ENCODE data around the gene GIT2.
A peak's percentile ranks its signal among the peaks of the same experiment; 100 is the strongest.

Gene GIT2

GRCh38 chr12:109983432-109984142, 12.6 kb downstream of the GIT2 start:
- Mint-ChIP-seq H3K9me3 (peaks cover 0 to 1% of the 10 kb centered on the region in 2 donors), H3K4me3 (no peak overlapping the region), H3K4me1 (peaks cover 15 to 20% of the 10 kb centered on the region in 2 donors), H3K36me3 (peaks cover 41% of the 10 kb centered on the region in 2 donors), H3K27me3 (no peaks in the 10 kb centered on the region), H3K27ac (peak overlapping the region; percentile 25)
- no peak for ATAC-seq (replicated peaks)
- no peak for DNase-seq

DNA sequence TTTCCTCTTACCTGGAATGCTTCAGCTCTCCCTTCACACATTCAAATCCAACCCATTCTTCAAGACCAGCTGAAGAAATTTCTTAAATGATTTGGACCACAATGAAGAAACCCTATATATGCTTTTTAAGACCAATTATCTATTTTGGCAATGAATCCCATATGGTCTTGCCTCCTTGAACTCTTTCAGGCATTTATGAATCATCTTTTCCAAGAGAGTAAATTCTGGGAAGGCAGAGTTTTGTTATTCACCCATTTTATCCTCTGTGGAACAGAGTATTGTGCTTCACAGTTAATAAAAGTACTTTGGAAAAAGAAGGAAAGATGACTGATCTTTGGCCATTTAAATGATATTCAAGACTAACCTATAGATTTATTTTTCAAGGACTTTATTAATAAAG, 14.0 kb downstream of the GIT2 start:
- Mint-ChIP-seq H3K27me3 (no peaks in the 10 kb centered on the region), H3K4me3 (no peak overlapping the region), H3K4me1 (peaks cover 18 to 31% of the 10 kb centered on the region in 2 donors), H3K9me3 (peaks cover 0 to 2% of the 10 kb centered on the region in 2 donors), H3K27ac (no peak overlapping the region), H3K36me3 (peaks cover 44 to 51% of the 10 kb centered on the region in 2 donors)
- ATAC-seq (replicated peaks) (no peak), DNase-seq (no peak)

GRCh38 chr12:109981311-109981710, 14.9 kb downstream of the GIT2 start:
- Mint-ChIP-seq H3K27ac (no peak overlapping the region), H3K36me3 (peaks cover 48 to 51% of the 10 kb centered on the region in 2 donors), H3K4me1 (peaks cover 18 to 31% of the 10 kb centered on the region in 2 donors), H3K27me3 (no peaks in the 10 kb centered on the region), H3K9me3 (peaks cover 0 to 2% of the 10 kb centered on the region in 2 donors), H3K4me3 (no peak overlapping the region)
- DNase-seq (no peak), ATAC-seq (replicated peaks) (no peak)

DNA sequence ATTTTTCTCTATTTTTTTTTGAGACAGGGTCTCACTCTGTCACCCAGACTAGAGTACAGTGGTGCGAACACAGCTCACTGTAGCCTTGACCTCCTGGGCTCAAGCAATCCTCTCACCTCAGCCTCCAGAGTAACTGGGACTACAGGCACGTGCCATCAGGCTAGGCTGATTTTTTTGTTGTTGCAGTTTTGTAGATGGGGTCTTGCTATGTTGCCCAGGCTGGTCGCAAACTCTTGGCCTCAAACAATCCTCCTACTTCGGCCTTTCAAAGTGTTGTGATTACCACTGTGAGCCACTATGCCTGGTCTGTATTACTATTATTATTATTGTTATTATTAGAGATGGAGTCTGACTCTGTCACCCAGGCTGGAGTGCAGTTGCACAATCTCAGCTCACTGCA, 23.3 kb downstream of the GIT2 start:
- Mint-ChIP-seq H3K4me1 (peaks cover 7 to 19% of the 10 kb centered on the region in 2 donors), H3K9me3 (no peaks in the 10 kb centered on the region), H3K27ac (no peak overlapping the region), H3K4me3 (no peak overlapping the region), H3K36me3 (peaks cover 38 to 40% of the 10 kb centered on the region in 2 donors), H3K27me3 (no peaks in the 10 kb centered on the region)
- ATAC-seq (replicated peaks): no peak
- no peak for DNase-seq

- H3K36me3 Mint-ChIP-seq: peaks cover 25 to 44% of the 10 kb centered on the region in 2 donors
- H3K4me1 Mint-ChIP-seq: peaks cover 7 to 16% of the 10 kb centered on the region in 2 donors
- H3K27me3 Mint-ChIP-seq: no peaks in the 10 kb centered on the region
- H3K4me3 Mint-ChIP-seq: no peak overlapping the region
- DNase-seq (no peak), ATAC-seq (replicated peaks) (no peak)
- no peak overlapping the region for H3K27ac Mint-ChIP-seq
- no peaks in the 10 kb centered on the region for H3K9me3 Mint-ChIP-seq
Observed at GRCh38 chr12:109968801-109969200, 27.4 kb downstream of the GIT2 start.

GRCh38 chr12:109968032-109968420, 28.1 kb downstream of the GIT2 start:
- Mint-ChIP-seq H3K4me3 (no peak overlapping the region), H3K27ac (peak overlapping the region; percentile 16), H3K9me3 (no peaks in the 10 kb centered on the region), H3K4me1 (peaks cover 3 to 8% of the 10 kb centered on the region in 2 donors), H3K27me3 (no peaks in the 10 kb centered on the region), H3K36me3 (peaks cover 22 to 43% of the 10 kb centered on the region in 2 donors)
- DNase-seq (no peak), ATAC-seq (replicated peaks) (no peak)

DNA sequence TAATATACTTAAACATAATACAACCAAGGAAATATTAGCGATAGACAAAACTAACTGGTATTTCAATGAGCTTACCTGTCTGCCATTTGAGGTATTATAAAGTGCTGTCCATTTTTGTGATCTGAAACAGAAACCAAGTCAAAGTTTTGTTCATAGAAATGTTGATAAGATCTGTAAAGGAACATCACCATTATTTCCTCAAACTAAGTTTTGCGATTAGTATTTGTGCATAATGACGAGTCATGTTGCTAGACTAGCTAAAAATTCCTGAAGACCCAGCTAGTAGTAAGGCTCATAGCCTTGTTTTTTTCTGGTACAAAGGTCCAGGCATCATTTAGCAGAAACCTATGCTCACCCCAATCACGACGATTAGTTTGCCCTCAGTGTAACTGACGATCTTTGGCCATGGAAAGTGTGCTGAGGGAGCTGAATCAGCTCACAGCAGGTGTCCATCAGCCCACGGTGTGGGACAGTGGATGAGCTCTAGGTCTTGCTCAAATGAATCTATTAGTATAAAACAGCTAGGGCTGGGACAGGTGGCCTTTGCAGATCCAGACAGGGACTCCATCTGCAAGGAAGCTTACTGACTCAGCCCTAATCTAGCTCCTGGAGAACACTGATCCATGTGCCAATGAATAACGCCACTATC, 28.7 kb downstream of the GIT2 start:
- Mint-ChIP-seq H3K36me3 (peaks cover 22 to 45% of the 10 kb centered on the region in 2 donors), H3K4me3 (no peak overlapping the region), H3K27me3 (no peaks in the 10 kb centered on the region), H3K4me1 (peaks cover 3 to 8% of the 10 kb centered on the region in 2 donors), H3K9me3 (no peaks in the 10 kb centered on the region), H3K27ac (peak overlapping the region; percentile 16)
- DNase-seq: no peak
- no peak for ATAC-seq (replicated peaks)

DNA sequence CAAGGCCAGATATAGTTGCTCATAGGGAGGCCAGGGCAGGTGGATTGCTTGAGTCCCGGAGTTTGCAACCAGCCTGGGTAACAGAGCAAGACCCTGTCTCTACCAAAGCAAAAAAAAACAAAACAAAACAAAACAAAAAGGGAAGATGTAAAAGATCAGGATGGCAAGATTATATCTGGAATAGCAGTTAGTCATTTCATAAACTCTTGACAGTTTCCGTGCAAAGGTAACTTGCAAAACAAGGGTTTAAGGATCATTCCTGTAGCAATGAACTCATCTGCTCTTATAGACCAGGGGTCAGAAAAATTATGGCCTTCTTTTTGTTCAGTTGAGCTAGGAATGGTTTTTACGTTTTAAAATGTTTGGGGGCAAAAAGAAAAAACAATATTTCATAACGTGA, 29.6 kb downstream of the GIT2 start:
- H3K4me1 Mint-ChIP-seq: peaks cover 3 to 8% of the 10 kb centered on the region in 2 donors
- no peak overlapping the region for H3K4me3 Mint-ChIP-seq
- H3K9me3 Mint-ChIP-seq: no peaks in the 10 kb centered on the region
- H3K36me3 Mint-ChIP-seq: peaks cover 18 to 45% of the 10 kb centered on the region in 2 donors
- no peak for ATAC-seq (replicated peaks)
- H3K27me3 Mint-ChIP-seq: no peaks in the 10 kb centered on the region
- no peak for DNase-seq
- no peak overlapping the region for H3K27ac Mint-ChIP-seq

DNA sequence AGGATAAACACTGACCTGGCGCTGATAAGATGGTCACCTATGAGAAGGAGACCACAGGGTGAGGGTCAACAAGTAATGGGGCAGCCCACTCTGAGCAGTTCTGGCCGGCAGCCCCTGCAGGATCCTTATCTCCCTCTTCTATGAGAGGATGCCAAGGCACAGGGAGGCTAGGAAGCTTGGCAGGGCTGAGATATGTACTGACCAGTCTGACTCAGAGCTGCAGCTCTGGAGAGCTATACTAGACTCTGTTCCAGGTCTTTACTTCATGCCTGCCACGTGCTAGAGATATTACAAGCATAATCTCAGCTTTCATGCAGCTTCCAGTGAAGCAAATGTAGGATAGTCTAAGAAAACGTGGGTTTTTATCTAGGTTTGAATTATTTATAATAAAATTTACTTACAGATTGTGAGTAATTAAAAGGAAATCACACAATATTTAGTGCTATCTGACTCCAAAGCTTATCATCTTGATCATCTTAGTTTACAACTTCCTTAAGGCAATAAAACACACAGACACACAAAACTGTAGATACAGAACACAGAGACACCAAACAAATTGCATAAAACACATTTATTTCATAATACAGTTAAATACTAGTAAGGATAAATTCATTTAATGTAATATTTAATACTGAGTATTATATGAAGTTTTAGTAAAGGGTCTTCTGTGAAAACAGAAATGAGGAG, 32.3 kb downstream of the GIT2 start:
- Mint-ChIP-seq H3K36me3 (peaks cover 15 to 48% of the 10 kb centered on the region in 2 donors), H3K27ac (no peak overlapping the region), H3K4me1 (peaks cover 3 to 8% of the 10 kb centered on the region in 2 donors), H3K4me3 (no peak overlapping the region), H3K27me3 (no peaks in the 10 kb centered on the region), H3K9me3 (no peaks in the 10 kb centered on the region)
- no peak for ATAC-seq (replicated peaks)
- DNase-seq: no peak

DNA sequence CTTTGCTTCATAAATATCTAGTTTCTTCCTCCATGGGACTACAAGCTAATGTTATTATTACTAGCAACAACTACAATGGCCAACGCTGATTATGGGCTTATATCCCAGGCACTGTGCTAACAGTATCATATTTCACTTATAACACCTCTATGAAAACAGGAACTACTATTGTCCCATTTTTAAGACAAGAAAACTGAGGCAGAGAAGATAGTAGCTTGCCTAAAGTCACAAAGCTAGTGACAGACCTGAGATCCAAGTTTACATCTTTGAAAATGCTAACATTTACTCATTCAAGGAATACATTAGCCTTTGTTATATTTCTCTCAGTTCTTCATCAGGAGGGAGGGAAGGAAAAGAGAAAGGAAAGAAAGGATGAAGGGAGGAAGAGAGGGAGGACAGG, 32.8 kb downstream of the GIT2 start:
- peaks cover 15 to 50% of the 10 kb centered on the region in 2 donors for H3K36me3 Mint-ChIP-seq
- no peaks in the 10 kb centered on the region for H3K9me3 Mint-ChIP-seq
- H3K27ac Mint-ChIP-seq: peak overlapping the region; percentile 37
- DNase-seq (no peak), ATAC-seq (replicated peaks) (no peak)
- H3K4me3 Mint-ChIP-seq: no peak overlapping the region
- H3K27me3 Mint-ChIP-seq: no peaks in the 10 kb centered on the region
- peaks cover 3 to 8% of the 10 kb centered on the region in 2 donors for H3K4me1 Mint-ChIP-seq

DNA sequence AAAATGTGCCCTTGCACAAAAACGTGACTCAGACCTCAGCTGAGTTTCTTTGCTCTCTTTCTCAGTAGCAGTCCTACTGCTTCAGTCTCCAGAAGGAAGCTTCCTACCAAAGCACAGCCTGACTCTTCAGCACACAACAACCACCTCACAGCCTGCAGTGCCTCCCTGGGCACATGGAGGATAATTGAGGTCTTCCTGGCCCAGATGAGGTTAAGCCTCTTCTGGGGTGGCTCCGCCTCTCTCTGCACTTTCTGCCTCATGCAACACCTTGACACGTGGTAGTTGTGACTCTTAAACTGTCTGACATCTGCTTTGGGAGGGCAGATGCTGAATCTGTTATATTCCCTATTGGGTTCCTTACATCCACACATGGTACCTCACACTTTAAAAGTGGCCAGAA, 33.8 kb downstream of the GIT2 start:
- no peak for ATAC-seq (replicated peaks)
- Mint-ChIP-seq H3K4me1 (peaks cover 0 to 1% of the 10 kb centered on the region in 2 donors), H3K4me3 (no peak overlapping the region), H3K27me3 (no peaks in the 10 kb centered on the region), H3K9me3 (no peaks in the 10 kb centered on the region), H3K27ac (no peak overlapping the region), H3K36me3 (peaks cover 13 to 50% of the 10 kb centered on the region in 2 donors)
- no peak for DNase-seq

GRCh38 chr12:109961612-109962011, 34.6 kb downstream of the GIT2 start:
- no peak overlapping the region for H3K4me3 Mint-ChIP-seq
- no peak for DNase-seq
- H3K27me3 Mint-ChIP-seq: no peaks in the 10 kb centered on the region
- no peak for ATAC-seq (replicated peaks)
- no peaks in the 10 kb centered on the region for H3K4me1 Mint-ChIP-seq
- H3K27ac Mint-ChIP-seq: no peak overlapping the region
- no peaks in the 10 kb centered on the region for H3K9me3 Mint-ChIP-seq
- peaks cover 15 to 51% of the 10 kb centered on the region in 2 donors for H3K36me3 Mint-ChIP-seq

GRCh38 chr12:109961201-109961600, 35.0 kb downstream of the GIT2 start:
- Mint-ChIP-seq H3K9me3 (no peaks in the 10 kb centered on the region), H3K27ac (peak overlapping the region; percentile 33), H3K27me3 (no peaks in the 10 kb centered on the region), H3K4me1 (no peaks in the 10 kb centered on the region), H3K4me3 (no peak overlapping the region), H3K36me3 (peaks cover 12 to 51% of the 10 kb centered on the region in 2 donors)
- ATAC-seq (replicated peaks) (no peak), DNase-seq (no peak)

GRCh38 chr12:109959411-109960093, 36.6 kb downstream of the GIT2 start:
- Mint-ChIP-seq H3K4me3 (no peak overlapping the region), H3K9me3 (no peaks in the 10 kb centered on the region), H3K27ac (no peak overlapping the region), H3K36me3 (peaks cover 13 to 46% of the 10 kb centered on the region in 2 donors), H3K27me3 (no peaks in the 10 kb centered on the region), H3K4me1 (no peaks in the 10 kb centered on the region)
- DNase-seq: no peak
- no peak for ATAC-seq (replicated peaks)

Data from stimulated activated naive B cell treated with anti-CD40 and anti-IgM and Interleukin-4, amounts not matched to agents 10 μg/mL and 1 μg/mL and 100 μg/mL, for 72 hours (primary cell).